ENCODE measurements around the gene HIPK3. TPM values are rescaled to one million over a fixed set of nuclear protein-coding genes. Genes with fewer than 3 reads are reported as not detected.

Gene HIPK3
- total RNA-seq, 1 donor from 2014 or later = 35.4 TPM

DNA sequence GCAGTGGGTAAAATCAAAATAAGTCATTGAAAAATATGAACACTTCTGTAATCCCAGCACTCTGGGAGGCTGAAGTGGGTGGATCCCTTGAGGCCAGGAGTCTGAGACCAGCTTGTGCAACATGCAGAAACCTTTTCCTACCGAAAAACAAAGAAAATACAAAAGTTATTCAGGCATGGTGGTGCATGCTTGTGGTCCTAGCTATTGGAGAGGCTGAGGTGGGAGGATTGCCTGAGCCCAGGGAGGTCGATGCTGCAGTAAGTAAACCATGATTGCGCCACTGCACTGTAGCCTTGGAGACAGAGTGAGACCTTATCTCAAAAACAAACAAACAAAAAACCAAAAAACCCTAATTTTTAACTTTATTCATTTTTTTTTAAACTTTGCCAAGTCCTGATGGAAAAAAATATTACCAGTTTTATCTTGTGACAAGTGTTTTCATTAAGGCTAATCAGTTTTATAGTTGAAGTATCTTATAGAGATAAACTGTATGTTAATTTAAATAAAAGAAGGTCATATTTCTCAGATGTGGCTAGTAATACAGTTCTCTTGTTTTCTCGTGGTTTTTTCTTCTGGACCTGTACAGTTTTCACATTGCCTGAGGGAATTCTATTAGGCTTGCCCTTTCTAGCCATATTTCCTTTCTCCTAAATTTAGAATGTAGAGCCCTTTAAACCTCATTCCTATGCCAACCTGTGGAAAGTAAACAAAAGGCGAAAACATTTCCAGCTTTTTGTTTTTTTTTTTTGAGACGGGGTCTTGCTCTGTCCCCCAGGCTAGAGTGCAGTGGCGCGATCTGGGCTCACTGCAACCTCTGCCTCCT is 9.4 kb downstream of the HIPK3 start:
- Mint-ChIP-seq H3K27ac (no peak overlapping the region), H3K36me3 (ENCODE audit: low read depth) (no peaks in the 10 kb centered on the region), H3K4me1 (peaks cover 18% of the 10 kb centered on the region), H3K9me3 (no peaks in the 10 kb centered on the region), H3K27me3 (no peaks in the 10 kb centered on the region), H3K4me3 (no peak overlapping the region)
- no peak for DNase-seq
- intact Hi-C loops (cut with micrococcal nuclease) = no loop called here

- Mint-ChIP-seq H3K9me3 (no peaks in the 10 kb centered on the region), H3K36me3 (ENCODE audit: low read depth) (no peaks in the 10 kb centered on the region), H3K4me1 (peaks cover 12% of the 10 kb centered on the region)
Measured at GRCh38 chr11:33268945-33269540, 11.9 kb downstream of the HIPK3 start.

DNA sequence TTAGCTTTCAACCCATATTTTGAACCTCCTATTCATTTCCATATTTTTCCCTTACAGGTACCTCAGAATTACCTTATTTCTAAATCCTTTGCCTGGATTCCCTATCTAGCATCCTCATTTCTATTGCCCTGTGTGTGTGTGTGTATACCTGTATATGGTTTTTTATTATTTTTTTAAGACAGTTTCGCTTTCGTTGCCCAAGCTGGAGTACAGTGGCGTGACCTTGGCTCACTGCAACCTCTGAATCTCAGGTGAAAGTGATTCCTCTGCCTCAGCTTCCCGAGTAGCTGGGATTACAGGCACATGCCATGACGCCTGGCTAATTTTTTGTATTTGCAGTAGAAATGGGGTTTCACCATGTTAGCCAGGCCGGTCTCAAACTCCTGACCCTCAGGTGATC is 12.6 kb downstream of the HIPK3 start:
- Mint-ChIP-seq H3K27ac (no peak overlapping the region), H3K4me1 (peaks cover 12% of the 10 kb centered on the region), H3K4me3 (no peak overlapping the region), H3K36me3 (ENCODE audit: low read depth) (no peaks in the 10 kb centered on the region), H3K27me3 (no peaks in the 10 kb centered on the region), H3K9me3 (no peaks in the 10 kb centered on the region)
- no peak for DNase-seq
- intact Hi-C loops (cut with micrococcal nuclease) = loop anchor here (2.0 kb wide), 1 partner anchor 61 kb away; no protein-coding TSS in a partner anchor

More at GRCh38 chr11:33268945-33269540, 11.9 kb downstream of the HIPK3 start:
- intact Hi-C loops (cut with micrococcal nuclease) = no loop called here
- no peak for DNase-seq
- H3K4me3 Mint-ChIP-seq = no peak overlapping the region
- H3K27me3 Mint-ChIP-seq = no peaks in the 10 kb centered on the region
- H3K27ac Mint-ChIP-seq = no peak overlapping the region

- Mint-ChIP-seq H3K36me3 (ENCODE audit: low read depth) (no peaks in the 10 kb centered on the region), H3K4me3 (no peak overlapping the region), H3K27ac (no peak overlapping the region), H3K4me1 (peaks cover 12% of the 10 kb centered on the region), H3K9me3 (no peaks in the 10 kb centered on the region), H3K27me3 (no peaks in the 10 kb centered on the region)
- intact Hi-C loops (cut with micrococcal nuclease) = loop anchor here (2.0 kb wide), 1 partner anchor 62 kb away; no protein-coding TSS in a partner anchor
- DNase-seq = no peak
Measured at GRCh38 chr11:33271059-33271458, 13.9 kb downstream of the HIPK3 start.

- Mint-ChIP-seq H3K9me3 (no peaks in the 10 kb centered on the region), H3K27me3 (no peaks in the 10 kb centered on the region), H3K4me1 (peaks cover 10% of the 10 kb centered on the region), H3K27ac (no peak overlapping the region), H3K4me3 (no peak overlapping the region), H3K36me3 (ENCODE audit: low read depth) (peaks cover 2% of the 10 kb centered on the region)
- intact Hi-C loops (cut with micrococcal nuclease) = no loop called here
- no peak for DNase-seq
Measured at GRCh38 chr11:33272338-33273107, 15.3 kb downstream of the HIPK3 start.

DNA sequence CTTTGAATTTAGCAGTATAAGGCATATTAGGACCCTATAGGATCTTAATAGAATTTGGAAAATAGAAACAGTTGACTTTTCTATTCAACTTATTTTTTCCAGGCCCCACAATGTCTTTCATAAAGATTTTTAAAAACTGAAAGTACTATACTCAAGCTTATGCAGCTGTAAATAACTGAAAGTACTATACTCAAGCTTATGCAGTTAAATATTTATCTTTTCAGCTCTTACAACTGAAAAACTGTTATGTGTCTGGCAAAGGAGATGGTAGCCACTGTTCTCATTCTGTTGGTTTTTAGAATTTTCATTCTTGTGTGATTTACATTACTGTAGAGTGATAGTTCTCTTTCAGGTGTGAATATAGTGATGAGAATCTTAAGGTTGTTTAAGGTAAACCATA is 16.5 kb downstream of the HIPK3 start:
- intact Hi-C loops (cut with micrococcal nuclease) = no loop called here
- DNase-seq = no peak
- Mint-ChIP-seq H3K9me3 (no peaks in the 10 kb centered on the region), H3K27me3 (no peaks in the 10 kb centered on the region), H3K4me1 (peaks cover 13% of the 10 kb centered on the region), H3K27ac (no peak overlapping the region), H3K4me3 (no peak overlapping the region), H3K36me3 (ENCODE audit: low read depth) (peaks cover 2% of the 10 kb centered on the region)

GRCh38 chr11:33280411-33280810 is 23.2 kb downstream of the HIPK3 start:
- Mint-ChIP-seq H3K9me3 (no peaks in the 10 kb centered on the region), H3K27me3 (no peaks in the 10 kb centered on the region), H3K27ac (no peak overlapping the region), H3K36me3 (ENCODE audit: low read depth) (peaks cover 4% of the 10 kb centered on the region), H3K4me3 (no peak overlapping the region), H3K4me1 (peaks cover 10% of the 10 kb centered on the region)
- intact Hi-C loops (cut with micrococcal nuclease) = no loop called here
- no peak for DNase-seq

- Mint-ChIP-seq H3K4me3 (no peak overlapping the region), H3K4me1 (peaks cover 10% of the 10 kb centered on the region), H3K9me3 (no peaks in the 10 kb centered on the region), H3K27me3 (no peaks in the 10 kb centered on the region), H3K36me3 (ENCODE audit: low read depth) (peaks cover 7% of the 10 kb centered on the region), H3K27ac (no peak overlapping the region)
- no peak for DNase-seq
- intact Hi-C loops (cut with micrococcal nuclease) = no loop called here
Measured at GRCh38 chr11:33281758-33282157, 24.6 kb downstream of the HIPK3 start.

- Mint-ChIP-seq H3K4me3 (no peak overlapping the region), H3K4me1 (peaks cover 7% of the 10 kb centered on the region), H3K27me3 (no peaks in the 10 kb centered on the region), H3K27ac (no peak overlapping the region), H3K9me3 (no peaks in the 10 kb centered on the region), H3K36me3 (ENCODE audit: low read depth) (peaks cover 12% of the 10 kb centered on the region)
- DNase-seq = no peak
- intact Hi-C loops (cut with micrococcal nuclease) = no loop called here
Measured at GRCh38 chr11:33284818-33285217, 27.6 kb downstream of the HIPK3 start.

DNA sequence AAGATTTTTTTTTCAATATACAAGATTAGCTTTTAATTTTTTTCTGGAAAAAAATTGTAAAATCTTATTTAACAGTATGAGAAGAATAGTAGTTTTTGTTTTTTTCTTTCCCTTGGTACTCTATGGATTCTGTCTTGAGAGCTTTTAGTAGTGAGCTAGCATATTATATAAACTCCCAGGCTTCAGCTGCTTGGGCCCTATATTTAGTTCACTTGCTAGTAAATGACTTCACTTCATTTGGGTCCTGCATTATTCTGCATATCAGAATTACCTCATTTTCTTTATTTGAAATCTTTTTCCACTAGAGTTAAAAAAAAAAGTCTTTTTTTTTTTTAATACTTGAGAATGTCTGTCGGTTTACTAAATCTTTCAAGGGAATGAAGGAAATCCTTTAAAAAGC is 33.1 kb downstream of the HIPK3 start:
- intact Hi-C loops (cut with micrococcal nuclease) = no loop called here
- H3K36me3 Mint-ChIP-seq (ENCODE audit: low read depth) = peaks cover 19% of the 10 kb centered on the region
- no peak overlapping the region for H3K27ac Mint-ChIP-seq
- no peaks in the 10 kb centered on the region for H3K27me3 Mint-ChIP-seq
- H3K4me3 Mint-ChIP-seq = no peak overlapping the region
- H3K4me1 Mint-ChIP-seq = no peaks in the 10 kb centered on the region
- no peak for DNase-seq
- no peaks in the 10 kb centered on the region for H3K9me3 Mint-ChIP-seq

GRCh38 chr11:33291004-33291777 is 34.0 kb downstream of the HIPK3 start:
- no peak for DNase-seq
- Mint-ChIP-seq H3K27ac (no peak overlapping the region), H3K9me3 (no peaks in the 10 kb centered on the region), H3K4me1 (peaks cover 2% of the 10 kb centered on the region), H3K27me3 (no peaks in the 10 kb centered on the region), H3K4me3 (no peak overlapping the region), H3K36me3 (ENCODE audit: low read depth) (peaks cover 23% of the 10 kb centered on the region)
- intact Hi-C loops (cut with micrococcal nuclease) = no loop called here

- Mint-ChIP-seq H3K27me3 (no peaks in the 10 kb centered on the region), H3K4me3 (no peak overlapping the region), H3K4me1 (peaks cover 7% of the 10 kb centered on the region), H3K9me3 (no peaks in the 10 kb centered on the region), H3K27ac (no peak overlapping the region), H3K36me3 (ENCODE audit: low read depth) (peaks cover 18% of the 10 kb centered on the region)
- no peak for DNase-seq
- intact Hi-C loops (cut with micrococcal nuclease) = no loop called here
Measured at GRCh38 chr11:33292311-33292710, 35.1 kb downstream of the HIPK3 start.

GRCh38 chr11:33294224-33294623 is 37.0 kb downstream of the HIPK3 start:
- H3K9me3 Mint-ChIP-seq = no peaks in the 10 kb centered on the region
- no peak overlapping the region for H3K27ac Mint-ChIP-seq
- peaks cover 7% of the 10 kb centered on the region for H3K4me1 Mint-ChIP-seq
- H3K36me3 Mint-ChIP-seq (ENCODE audit: low read depth) = peaks cover 20% of the 10 kb centered on the region
- DNase-seq = no peak
- no peaks in the 10 kb centered on the region for H3K27me3 Mint-ChIP-seq
- no peak overlapping the region for H3K4me3 Mint-ChIP-seq
- intact Hi-C loops (cut with micrococcal nuclease) = no loop called here

Data from activated CD4-positive, alpha-beta T cell treated with anti-CD3 and anti-CD28 coated beads, Interleukin-2, amount 10 ng/mL, durations not matched to agents 24 days and 14 days (primary cell).